SK-N-SH treated with all-trans-retinoic acid at 6 μM for 48 hours (cell line): ENCODE results near the gene MAPK4.

ENCODE experiments used
- BACH2 ChIP-seq: fragments of 250-450 bp; sonication (Bioruptor Pico); IDR thresholded peaks from 2 replicates; pipeline ENCODE4 v1.9.0; 2021; ENCODE audit warnings: mild to moderate bottlenecking, borderline replicate concordance
- CSDC2 ChIP-seq: fragments of 250-450 bp; sonication (Bioruptor Pico); IDR thresholded peaks from 2 replicates; pipeline ENCODE4 v1.5.0; 2020; ENCODE audit warnings: mild to moderate bottlenecking, moderate library complexity
- POU6F1 ChIP-seq: fragments of 250-450 bp; sonication (Bioruptor Pico); IDR thresholded peaks from 2 replicates; pipeline ENCODE4 v1.8.0; 2021; ENCODE audit warnings: low read depth, mild to moderate bottlenecking, moderate library complexity, borderline replicate concordance
- SNAI2 ChIP-seq: fragments of 250-450 bp; sonication (Bioruptor Pico); IDR thresholded peaks from 2 replicates; pipeline ENCODE4 v1.5.0; 2020; ENCODE audit warnings: mild to moderate bottlenecking, moderate library complexity
- TCF4 ChIP-seq: fragments of 250-450 bp; sonication (Bioruptor Pico); IDR thresholded peaks from 2 replicates; pipeline ENCODE4 v1.8.0; 2021; ENCODE audit warnings: mild to moderate bottlenecking, moderate library complexity, borderline replicate concordance
- TOX ChIP-seq: fragments of 250-450 bp; sonication (Bioruptor Pico); IDR thresholded peaks from 2 replicates; pipeline ENCODE4 v1.8.0; 2021; ENCODE audit warnings: mild to moderate bottlenecking, moderate library complexity, borderline replicate concordance
- ZNF565 ChIP-seq: fragments of 450-650 bp; formaldehyde crosslinking; conservative IDR thresholded peaks from 2 replicates; pipeline ENCODE4 v1.5.0; 2020; ENCODE audit warnings: low read depth, mild to moderate bottlenecking, moderate library complexity
- ZNF70 ChIP-seq: fragments of 450-650 bp; formaldehyde crosslinking; IDR thresholded peaks from 2 replicates; pipeline ENCODE4 v1.5.0; 2020; ENCODE audit warnings: mild to moderate bottlenecking, moderate library complexity
- TF ChIP-seq, protein P1 (sequence below): fragments of 250-450 bp; sonication (Bioruptor Pico); IDR thresholded peaks from 2 replicates; pipeline ENCODE4 v1.8.0; 2020; ENCODE audit warnings: mild to moderate bottlenecking, moderate library complexity, borderline replicate concordance
- TF ChIP-seq, protein P2 (sequence below): fragments of 250-450 bp; sonication (Bioruptor Pico); IDR thresholded peaks from 2 replicates; pipeline ENCODE4 v1.5.0; 2020; ENCODE audit warnings: mild to moderate bottlenecking, moderate library complexity
- TF ChIP-seq, protein P3 (sequence below): fragments of 250-450 bp; sonication (Bioruptor Pico); IDR thresholded peaks from 2 replicates; pipeline ENCODE4 v1.5.1; 2020; ENCODE audit warnings: low read depth, mild to moderate bottlenecking, moderate library complexity

GRCh38 chr18:50578030-50578429 is 18.1 kb downstream of the MAPK4 start:
- TF ChIP-seq SNAI2 (CRISPR knock-in tag), result no peak
- no peak for TF ChIP-seq CSDC2 (CRISPR knock-in tag)
- TF ChIP-seq TOX (CRISPR knock-in tag), result no peak
- TF ChIP-seq ZNF70 (CRISPR knock-in tag), result no peak
- TF ChIP-seq, protein P1, sequence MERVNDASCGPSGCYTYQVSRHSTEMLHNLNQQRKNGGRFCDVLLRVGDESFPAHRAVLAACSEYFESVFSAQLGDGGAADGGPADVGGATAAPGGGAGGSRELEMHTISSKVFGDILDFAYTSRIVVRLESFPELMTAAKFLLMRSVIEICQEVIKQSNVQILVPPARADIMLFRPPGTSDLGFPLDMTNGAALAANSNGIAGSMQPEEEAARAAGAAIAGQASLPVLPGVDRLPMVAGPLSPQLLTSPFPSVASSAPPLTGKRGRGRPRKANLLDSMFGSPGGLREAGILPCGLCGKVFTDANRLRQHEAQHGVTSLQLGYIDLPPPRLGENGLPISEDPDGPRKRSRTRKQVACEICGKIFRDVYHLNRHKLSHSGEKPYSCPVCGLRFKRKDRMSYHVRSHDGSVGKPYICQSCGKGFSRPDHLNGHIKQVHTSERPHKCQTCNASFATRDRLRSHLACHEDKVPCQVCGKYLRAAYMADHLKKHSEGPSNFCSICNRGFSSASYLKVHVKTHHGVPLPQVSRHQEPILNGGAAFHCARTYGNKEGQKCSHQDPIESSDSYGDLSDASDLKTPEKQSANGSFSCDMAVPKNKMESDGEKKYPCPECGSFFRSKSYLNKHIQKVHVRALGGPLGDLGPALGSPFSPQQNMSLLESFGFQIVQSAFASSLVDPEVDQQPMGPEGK (CRISPR knock-in tag), result no peak
- TF ChIP-seq ZNF565 (CRISPR knock-in tag), result no peak
- TF ChIP-seq TCF4 (CRISPR knock-in tag), result no peak
- TF ChIP-seq, protein P2, sequence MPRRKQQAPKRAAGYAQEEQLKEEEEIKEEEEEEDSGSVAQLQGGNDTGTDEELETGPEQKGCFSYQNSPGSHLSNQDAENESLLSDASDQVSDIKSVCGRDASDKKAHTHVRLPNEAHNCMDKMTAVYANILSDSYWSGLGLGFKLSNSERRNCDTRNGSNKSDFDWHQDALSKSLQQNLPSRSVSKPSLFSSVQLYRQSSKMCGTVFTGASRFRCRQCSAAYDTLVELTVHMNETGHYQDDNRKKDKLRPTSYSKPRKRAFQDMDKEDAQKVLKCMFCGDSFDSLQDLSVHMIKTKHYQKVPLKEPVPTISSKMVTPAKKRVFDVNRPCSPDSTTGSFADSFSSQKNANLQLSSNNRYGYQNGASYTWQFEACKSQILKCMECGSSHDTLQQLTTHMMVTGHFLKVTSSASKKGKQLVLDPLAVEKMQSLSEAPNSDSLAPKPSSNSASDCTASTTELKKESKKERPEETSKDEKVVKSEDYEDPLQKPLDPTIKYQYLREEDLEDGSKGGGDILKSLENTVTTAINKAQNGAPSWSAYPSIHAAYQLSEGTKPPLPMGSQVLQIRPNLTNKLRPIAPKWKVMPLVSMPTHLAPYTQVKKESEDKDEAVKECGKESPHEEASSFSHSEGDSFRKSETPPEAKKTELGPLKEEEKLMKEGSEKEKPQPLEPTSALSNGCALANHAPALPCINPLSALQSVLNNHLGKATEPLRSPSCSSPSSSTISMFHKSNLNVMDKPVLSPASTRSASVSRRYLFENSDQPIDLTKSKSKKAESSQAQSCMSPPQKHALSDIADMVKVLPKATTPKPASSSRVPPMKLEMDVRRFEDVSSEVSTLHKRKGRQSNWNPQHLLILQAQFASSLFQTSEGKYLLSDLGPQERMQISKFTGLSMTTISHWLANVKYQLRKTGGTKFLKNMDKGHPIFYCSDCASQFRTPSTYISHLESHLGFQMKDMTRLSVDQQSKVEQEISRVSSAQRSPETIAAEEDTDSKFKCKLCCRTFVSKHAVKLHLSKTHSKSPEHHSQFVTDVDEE (CRISPR knock-in tag), result no peak
- no peak for TF ChIP-seq BACH2 (CRISPR knock-in tag)
- no peak for TF ChIP-seq POU6F1 (CRISPR knock-in tag)
- TF ChIP-seq, protein P3, sequence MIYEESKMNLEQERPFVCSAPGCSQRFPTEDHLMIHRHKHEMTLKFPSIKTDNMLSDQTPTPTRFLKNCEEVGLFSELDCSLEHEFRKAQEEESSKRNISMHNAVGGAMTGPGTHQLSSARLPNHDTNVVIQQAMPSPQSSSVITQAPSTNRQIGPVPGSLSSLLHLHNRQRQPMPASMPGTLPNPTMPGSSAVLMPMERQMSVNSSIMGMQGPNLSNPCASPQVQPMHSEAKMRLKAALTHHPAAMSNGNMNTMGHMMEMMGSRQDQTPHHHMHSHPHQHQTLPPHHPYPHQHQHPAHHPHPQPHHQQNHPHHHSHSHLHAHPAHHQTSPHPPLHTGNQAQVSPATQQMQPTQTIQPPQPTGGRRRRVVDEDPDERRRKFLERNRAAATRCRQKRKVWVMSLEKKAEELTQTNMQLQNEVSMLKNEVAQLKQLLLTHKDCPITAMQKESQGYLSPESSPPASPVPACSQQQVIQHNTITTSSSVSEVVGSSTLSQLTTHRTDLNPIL (CRISPR knock-in tag), result no peak
